COLO668 (cell line): ENCODE measurements around the gene BOLA3.
"Not testable (repeated sequence)": the region's sequence is repeated elsewhere in the genome, so short reads cannot be mapped to it uniquely, and the experiment has no call there.

ENCODE experiments used
- DNase-seq: peaks from one replicate; lab custom pipeline; 2025; ENCODE audit not compliant: unreplicated experiment; lab: John Stamatoyannopoulos, UW

Gene BOLA3, protein sequence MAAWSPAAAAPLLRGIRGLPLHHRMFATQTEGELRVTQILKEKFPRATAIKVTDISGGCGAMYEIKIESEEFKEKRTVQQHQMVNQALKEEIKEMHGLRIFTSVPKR

DNA sequence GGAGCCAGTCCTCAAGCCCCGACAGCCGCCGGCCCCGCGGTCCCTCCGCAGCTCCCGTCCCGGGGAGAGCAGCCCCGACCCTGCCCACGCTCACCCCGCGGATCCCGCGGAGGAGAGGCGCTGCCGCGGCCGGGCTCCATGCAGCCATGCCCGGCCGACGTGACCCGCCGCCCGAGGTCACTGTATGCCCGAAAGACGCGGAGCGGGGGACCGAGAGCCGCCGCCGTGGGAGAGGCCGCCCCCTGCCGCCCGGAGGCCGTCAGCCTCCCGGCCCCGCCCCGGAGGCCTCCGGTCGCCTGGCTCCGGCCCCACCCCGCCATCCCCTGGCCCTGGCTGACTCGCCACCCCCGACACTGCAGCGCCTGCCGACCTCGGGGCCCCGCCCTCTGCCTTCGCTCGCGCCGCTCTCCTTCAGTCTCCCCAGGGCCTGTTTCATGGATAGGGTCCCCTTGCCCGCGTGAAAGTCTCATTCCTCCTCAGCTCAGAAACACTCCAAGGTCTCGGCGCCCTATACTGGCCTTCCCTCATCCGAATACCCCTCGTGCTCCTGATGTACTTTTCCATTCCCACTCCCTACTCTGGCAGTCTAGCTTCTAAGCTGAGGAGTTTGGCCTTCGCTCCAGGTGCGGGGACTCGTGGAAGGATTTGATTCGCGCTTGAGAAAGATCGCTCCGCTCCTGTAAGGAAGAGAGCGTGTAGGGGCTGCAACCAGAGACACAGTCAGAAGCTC, at the start of gene BOLA3:
Gene BOLA3, minus strand, starts transcription at position 186 of the 730 bp plus-strand sequence. Its CDS starts 38 bp downstream, at position 148.
- DNase-seq, result peak; percentile 91

DNA sequence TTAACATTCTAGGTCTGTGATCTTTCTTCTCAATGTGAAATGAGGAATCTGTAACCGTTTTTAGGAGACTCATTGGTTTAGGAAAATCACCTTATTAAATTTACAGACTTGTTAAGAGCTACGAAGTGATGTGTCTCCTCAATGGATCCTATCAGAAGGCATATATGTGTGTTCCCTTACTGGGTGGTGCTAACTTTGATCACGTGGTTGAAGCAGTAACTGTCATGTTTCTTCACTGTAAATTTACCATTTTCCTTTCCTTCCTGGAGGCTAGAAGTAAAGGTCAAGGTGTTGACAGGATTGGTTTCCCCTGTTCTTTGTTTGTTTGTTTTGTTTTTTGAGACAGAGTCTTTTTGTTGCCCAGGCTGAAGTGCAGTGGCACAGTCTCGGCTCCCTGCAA, 49.3 kb upstream of the BOLA3 start:
- no peak for DNase-seq

DNA sequence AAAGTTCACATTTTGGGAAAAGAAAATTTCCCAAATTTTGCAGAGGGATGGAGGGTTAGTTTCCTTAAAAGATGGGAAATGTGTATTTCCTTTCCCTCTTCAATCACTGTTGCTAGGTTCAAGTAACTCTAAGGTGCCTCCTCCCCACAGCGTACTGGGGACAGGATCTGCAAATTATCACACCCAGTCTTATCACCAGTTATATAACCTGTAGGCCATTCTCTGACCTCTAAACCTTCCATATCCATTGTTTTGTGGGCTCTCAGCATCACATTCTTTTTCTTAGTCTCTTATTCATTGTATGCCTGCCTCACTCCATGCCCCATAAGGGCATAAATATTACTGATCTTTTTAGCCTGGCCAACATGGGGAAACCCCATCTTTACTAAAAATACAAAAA, 47.1 kb upstream of the BOLA3 start:
- DNase-seq, result no peak

DNA sequence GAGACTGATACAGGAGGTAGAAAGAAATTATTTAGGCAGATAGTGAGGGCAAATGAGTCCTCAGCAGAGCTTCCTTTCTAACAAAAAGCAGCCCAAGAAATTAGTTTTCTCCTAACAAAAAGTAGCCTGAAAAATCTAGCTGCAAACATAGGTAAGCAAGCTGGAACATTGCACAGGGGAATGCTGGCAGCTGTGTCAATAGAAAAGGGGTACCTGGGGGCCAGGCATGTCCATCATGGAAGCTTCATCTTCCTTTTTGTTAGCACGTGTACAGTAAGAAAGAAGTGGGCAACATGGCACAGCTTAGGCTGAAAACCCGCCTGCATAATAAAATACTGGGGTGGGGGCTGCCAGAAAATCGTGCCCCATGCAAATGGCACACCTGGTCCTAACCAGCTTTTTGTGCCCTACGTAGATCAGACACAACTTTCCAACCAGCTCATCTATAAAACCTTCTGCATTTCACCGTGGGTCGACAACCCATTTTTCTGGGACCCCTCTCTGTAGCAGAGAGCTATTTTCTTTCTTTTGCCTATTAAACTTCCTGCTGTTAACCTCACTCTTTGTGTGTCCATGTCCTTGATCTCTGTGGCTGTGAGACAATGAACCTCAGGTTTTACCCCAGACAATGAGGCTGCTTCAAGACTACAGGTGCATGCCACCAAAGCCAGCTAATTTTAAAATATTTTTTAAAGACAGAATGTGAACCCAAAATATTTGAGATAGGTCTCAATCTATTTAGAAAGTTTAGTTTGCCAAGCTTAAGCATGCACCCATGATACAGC, 44.1 kb upstream of the BOLA3 start:
- DNase-seq, result peak; percentile 32

DNA sequence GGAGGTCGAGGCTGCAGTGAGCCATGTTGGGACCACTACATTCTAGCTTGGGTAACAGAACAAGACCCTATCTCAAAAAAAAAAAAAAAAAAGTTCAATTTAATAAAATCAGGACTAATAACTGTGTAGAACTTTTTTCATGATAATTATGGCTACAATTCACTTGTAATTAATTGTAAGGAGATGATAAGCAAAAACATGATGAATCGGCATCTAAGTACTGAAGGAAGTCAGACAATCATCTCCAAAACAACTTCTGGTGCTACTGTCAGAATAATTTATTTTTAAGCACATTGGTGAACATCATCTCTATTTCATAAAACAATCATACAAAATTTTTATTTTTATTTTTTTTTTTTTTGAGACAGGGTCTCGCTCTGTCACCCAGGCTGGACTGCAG, 41.0 kb upstream of the BOLA3 start:
- no peak for DNase-seq

DNA sequence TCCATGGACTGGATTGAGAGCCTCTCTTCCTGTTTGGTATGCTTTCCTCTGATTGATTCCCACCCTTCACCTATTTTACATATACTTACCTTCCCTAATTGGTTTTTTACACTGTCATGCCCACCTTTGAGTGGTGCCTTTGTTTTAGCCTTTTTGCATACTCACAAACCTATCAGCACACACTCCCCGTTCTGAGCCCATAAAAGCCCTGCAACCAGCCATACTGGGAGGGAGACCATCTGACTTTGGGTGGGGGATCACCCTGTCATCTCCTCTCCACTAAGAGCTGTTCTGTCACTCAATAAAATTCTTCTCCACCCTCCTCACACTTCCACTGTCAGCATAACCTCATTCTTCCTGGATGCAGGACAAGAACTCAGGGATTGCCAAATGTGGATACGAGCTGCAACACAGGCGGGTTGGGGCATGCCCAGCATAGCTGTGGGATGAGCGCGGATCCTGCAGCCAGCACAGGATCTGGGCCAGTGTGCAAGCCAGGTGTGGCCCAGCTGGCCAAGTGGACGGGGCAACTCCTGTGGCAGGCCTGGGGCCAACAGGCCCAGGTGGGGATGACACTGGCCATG, 40.4 kb upstream of the BOLA3 start:
- DNase-seq, result peak; percentile 34

DNA sequence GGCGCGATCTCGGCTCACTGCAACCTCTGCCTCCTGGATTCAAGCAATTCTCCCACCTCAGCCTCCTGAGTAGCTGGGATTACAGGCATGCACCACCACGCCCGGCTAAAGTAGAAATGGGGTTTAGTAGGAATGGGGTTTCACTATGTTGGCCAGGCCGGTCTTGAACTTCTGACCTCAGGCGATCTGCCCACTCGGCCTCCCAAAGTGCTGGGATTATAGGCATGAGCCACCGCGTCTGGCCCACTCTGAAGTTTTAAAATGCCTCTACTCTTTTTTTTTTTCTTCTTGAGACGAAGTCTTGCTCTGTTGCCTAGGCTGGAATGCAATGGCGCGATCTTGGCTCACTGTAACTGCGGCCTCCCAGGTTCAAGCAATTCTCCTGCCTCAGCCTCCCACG, 39.0 kb upstream of the BOLA3 start:
- not testable (repeated sequence) for DNase-seq

DNA sequence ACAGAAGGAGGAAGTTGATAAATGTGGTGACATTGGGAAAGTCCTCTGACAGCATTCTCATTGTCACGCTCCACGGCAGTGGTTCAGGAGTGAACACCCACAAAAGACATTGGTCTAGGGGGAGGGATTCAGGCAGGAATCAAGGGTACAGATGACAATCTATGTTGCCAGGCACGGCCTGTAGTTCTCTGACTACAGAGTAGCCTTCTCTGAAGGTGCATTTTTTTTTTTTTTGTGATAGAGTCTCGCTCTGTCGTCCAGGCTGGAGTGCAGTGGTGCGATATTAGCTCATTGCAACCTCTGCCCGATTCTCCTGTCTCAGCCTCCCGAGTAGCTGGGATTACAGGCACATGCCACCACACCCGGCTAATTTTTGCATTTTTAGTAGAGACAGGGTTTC, 38.3 kb upstream of the BOLA3 start:
- no peak for DNase-seq

DNA sequence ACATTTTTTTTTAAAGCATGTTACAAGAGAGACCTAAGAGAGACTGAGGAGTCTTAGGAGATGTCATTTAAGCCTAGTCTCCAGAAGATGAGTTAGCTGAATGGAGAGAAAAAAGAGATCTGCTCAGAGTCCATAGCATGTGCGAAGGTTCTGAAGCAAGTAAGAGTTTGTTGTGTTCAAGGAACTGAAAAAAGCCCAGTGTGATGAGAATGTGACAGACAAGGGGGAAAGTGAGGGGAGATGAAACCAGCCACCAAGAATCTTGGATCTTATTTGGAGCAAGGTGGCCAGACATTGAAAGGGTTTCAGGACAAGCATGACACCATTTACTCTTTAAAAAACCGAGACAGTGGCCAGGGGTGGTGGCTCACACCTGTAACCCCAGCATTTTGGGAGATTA, 36.2 kb upstream of the BOLA3 start:
- no peak for DNase-seq

DNA sequence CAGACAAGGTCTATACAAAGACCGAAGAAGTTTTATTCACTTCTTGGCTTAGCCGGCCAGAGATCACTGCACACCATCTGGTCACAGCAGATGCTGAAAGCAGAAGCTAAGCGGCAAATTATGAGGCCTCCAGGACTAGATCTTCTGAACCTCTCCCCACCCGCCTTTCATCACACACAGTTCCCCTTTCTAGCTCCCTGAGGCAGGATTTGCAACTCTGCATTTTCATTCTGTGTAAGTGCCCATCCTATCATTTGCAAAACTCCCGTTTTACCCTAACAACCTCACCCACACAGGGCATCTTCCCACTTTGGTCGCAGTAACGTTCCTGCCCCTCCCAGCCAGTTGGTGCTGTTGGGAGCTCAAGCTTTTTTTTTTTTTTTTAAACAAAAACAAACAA, 34.0 kb upstream of the BOLA3 start:
- no peak for DNase-seq

DNA sequence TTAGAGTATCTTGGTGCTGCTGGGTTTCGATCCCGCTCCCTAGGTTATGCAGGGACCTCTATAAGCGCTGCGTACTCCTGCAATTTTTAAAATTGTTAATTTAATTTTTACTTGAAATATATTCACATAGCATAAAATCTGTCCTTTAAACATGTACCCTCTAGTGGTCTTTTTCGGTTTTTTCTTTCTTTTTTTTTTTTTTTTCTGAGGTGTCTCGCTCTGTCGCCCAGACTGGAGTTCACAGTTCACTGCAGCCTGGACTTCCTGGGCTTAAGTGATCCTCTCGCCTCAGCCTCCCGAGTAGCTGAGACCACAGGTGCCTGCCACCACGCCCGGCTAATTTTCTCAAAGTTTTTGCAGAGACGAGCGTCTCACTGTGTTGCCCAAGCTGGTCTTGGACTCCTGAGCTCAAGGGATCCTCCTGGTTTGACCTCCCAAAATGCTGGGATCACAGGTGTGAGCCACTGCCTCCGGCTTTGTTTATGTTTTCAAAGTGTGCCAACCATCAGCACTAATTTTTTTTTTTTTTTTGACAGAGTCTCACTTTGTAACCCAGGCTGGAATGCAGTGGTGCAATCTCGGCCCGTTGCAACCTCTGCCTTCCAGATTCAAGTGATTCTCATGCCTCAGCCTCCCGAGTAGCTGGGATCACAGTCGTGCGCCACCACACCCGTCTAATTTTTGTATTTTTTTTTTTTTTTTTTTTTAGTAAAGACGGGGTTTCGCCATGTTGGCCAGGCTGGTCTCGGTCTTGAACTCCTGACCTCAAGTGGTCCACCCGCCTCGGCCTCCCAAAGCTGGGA, 31.6 kb upstream of the BOLA3 start:
- DNase-seq, result no peak

DNA sequence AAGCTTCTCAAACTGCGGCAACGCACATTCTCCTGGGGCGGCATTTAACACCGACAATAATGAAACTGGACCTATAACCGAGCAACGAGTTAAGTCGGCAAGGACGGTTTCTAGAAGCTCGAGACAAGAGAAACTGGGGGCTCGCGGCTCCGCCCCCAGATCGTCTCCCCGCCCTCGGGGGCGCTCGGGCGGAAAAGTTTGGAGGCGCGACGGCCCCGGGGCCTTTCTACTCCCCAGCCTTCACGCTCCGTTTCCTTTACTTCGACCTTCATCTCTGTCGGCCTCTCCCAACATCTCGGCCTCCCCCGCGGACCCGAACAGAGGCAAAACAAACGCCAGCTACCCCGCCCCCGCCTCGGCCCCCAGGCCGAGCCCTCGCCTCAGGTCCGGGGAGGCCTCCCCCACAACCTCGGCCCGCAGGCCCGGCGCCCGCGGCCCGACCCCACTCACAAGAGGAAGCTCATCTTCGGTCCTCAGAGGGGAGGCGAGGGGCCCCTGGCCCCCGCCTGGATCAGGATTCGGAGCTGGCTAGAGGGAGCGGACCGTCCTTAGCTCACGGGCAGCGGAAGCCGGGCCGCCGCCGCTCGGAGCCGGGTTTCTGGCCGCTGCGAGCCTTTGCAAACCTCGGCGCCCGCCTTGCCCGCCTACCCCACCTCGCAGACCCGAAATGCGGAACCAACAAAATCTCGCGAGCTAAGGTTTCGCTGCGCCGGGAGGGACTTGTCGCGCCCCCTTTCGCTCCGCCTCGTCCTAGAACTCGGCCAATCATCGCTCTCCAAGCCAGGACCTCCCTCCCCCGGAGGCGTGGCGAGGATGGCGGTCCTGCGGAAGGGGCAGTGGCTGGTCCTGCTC, 30.7 kb upstream of the BOLA3 start, which contains the start of gene MOB1A:
Gene MOB1A, minus strand, starts transcription at position 669 of the 852 bp plus-strand sequence. Its CDS starts 205 bp downstream, at position 464.
- DNase-seq, result peak; percentile 98

DNA sequence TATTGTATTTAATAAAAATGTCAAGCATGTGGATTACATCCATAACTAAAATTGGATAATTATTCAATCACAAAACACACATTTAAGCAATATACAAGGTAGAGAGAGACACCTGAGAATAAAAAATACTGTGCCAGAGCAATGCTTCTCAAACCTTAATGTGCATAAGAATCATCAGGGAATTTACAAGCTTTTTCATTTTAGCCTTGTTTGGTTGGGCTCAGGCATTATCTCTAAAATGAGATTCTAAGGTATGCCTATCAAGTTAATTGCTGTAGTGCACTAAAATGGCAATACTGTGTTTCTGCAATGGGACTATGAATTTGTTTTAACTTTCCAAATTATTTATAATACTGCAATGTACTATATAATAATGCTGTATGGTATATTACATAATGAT, 30.0 kb upstream of the BOLA3 start:
- DNase-seq, result no peak

DNA sequence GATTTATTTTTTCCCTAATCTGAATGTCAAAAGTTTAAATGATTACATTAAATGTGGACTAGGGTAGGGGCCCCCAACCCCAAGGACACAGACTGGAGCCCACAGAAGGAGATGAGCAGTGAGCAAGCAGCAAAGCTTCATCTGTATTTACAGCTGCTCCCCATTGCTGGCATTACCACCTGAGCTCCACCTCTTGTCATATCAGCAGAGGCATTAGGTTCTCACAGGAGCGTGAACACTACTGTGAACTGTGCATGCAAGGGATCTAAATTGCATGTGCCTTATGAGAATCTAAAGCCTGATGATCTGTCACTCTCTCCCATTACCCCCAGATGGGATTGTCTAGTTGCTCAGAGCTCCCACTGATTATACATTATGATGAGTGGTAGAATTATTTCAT, 27.2 kb upstream of the BOLA3 start:
- DNase-seq, result peak; percentile 8

DNA sequence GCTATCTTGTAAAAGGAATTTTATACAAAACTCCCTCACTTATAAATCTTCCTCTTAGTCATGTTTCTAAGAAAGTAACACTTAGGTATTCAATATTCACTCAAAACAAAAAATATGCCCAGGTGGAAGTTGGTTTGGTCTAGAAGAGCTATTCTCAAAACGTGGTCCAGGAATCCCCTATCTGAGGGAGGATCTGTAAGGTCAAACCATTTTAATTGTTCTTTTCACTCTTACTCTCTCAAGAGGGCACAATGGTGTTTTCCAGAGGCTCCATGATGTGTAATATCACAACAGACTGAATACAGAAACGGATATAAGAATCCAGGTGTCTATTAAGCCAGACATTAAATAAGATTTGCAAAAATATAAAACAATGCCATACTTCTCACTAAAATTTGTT, 21.0 kb upstream of the BOLA3 start:
- DNase-seq, result no peak

DNA sequence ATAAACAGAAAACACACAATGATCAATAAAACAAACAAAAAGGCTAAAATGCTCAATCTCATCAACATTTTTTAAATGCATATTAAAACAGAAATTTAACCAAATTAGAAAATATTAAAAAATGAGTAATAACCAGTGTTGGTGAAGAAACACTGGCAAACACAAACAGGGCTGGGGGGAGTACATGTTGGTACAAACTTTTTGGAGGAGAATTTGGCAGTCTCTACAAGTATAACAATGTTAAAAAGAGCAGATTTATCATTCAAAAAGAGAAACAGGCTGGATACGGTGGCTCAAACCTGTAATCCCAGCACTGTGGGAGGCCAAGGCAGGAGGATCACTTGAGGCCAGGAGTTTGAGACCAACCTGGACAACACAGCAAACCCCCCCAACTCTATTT, 17.0 kb upstream of the BOLA3 start:
- no peak for DNase-seq

DNA sequence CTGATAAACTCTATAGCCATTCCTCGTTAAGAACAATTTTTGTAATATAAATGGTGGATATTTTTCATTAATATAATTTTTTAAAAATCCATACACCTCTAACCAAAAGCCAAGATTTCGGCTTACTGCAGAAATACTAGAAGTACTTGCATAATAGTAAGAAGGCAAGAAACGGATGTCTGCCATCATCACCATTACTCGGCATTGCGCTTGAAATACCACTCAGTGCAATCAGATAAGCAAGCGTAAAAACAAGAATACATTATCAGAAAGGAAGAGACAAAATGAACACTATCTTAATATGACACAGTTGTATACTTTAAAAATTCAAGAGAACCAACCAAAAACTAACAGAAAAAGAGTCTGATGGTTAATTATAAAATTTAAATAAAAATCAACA, 15.2 kb upstream of the BOLA3 start:
- DNase-seq, result no peak

DNA sequence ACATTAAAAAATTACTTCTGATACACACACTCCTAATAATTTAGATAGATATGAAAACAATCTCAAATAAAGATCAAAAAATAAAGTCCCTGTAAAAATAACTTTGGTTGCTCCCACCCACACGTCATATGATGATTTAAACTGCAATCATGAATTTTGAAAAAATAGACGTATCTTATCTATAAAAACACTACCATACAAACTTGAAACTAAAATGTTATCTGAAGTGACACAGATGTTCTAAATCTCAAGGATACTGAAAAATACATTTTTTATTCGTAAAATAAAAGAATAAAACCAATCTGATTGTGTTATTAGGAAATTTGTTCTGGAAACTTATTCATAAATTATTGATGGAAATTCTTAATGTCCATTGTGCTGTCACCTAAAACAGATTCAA, 8.1 kb upstream of the BOLA3 start:
- DNase-seq, result no peak

DNA sequence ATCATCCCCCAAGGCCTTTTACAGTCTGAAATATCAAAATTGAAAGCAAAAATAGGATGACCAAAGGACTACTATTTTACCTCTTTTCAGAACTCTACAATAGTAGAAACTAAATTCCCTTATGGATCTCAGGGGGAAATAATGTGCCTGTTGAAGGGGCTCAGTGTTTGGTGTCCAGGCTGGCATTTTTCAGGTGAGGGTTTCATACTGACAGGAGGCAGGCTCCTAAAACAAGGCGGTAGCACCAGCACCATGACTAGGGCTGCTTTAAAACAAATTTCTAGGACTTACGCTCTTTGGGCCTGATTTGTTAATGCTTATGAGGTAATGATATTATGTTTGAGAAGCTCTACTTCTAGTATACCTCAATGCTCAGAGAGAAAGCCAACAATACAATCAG, 5.2 kb upstream of the BOLA3 start:
- no peak for DNase-seq
